Hematopoietic multipotent progenitor cell (in vitro differentiated cells): ENCODE data around the gene GGN. TPM values are rescaled to one million over a fixed set of nuclear protein-coding genes. Genes with fewer than 3 reads are reported as not detected.
"Not testable (repeated sequence)": the region's sequence is repeated elsewhere in the genome, so short reads cannot be mapped to it uniquely, and the experiment has no call there.

Source experiments
- DNase-seq, 3 donors: peaks; one replicate each; pipeline ENCODE4 v3.0.0-alpha.2; 2011 to 2015; ENCODE audit warnings: low read depth in 2 of 3, low spot score in 2 of 3
- total RNA-seq: library from RNA; depleted of rRNA; stranded (reverse); fragments of >200 nt; gene quantifications from one replicate; pipeline ENCODE4 v1.2.3, GENCODE V29; 2012

GGN gene
- total RNA-seq, 1 donor = under 0.01 TPM

- DNase-seq = no peak
These were observed 24.7 kb upstream of the GGN start for GRCh38 chr19:38412491-38412890.

GRCh38 chr19:38411898-38412297, 24.1 kb upstream of the GGN start:
- not testable (repeated sequence) for DNase-seq

- no peak for DNase-seq
These were observed 23.3 kb upstream of the GGN start for GRCh38 chr19:38411041-38411712.

- not testable (repeated sequence) for DNase-seq
These were observed 22.6 kb upstream of the GGN start for GRCh38 chr19:38410407-38410806.

- no peak for DNase-seq
These were observed 21.8 kb upstream of the GGN start for GRCh38 chr19:38409631-38410133.

GRCh38 chr19:38405276-38405675, 17.4 kb upstream of the GGN start:
- no peak for DNase-seq

GRCh38 chr19:38404858-38405257, 17.0 kb upstream of the GGN start:
- DNase-seq = no peak

GRCh38 chr19:38402967-38403674, 15.3 kb upstream of the GGN start, which contains the start of gene FAM98C:
Gene FAM98C, plus strand, starts transcription at chr19:38403093. Its CDS starts 61 bp downstream, at chr19:38403154.
- peak; percentile 97 to 99 (median 98) for DNase-seq

- no peak for DNase-seq
These were observed 14.8 kb upstream of the GGN start for GRCh38 chr19:38402623-38402966.

GRCh38 chr19:38401148-38401547, 13.3 kb upstream of the GGN start:
- DNase-seq = no peak

- no peak for DNase-seq
These were observed 12.5 kb upstream of the GGN start for GRCh38 chr19:38400361-38400760.

- DNase-seq = no peak
These were observed 11.7 kb upstream of the GGN start for GRCh38 chr19:38399537-38399936.

GRCh38 chr19:38399081-38399480, 11.2 kb upstream of the GGN start:
- no peak for DNase-seq

GRCh38 chr19:38395381-38396114, 7.7 kb upstream of the GGN start:
- DNase-seq = no peak

- peak in 2 of 3 donors; percentile 60 to 69 for DNase-seq
These were observed 6.7 kb upstream of the GGN start for GRCh38 chr19:38394488-38394887.

GRCh38 chr19:38392707-38393308, 5.0 kb upstream of the GGN start:
- no peak for DNase-seq

- no peak for DNase-seq
These were observed 4.2 kb upstream of the GGN start for GRCh38 chr19:38391911-38392464.

GRCh38 chr19:38389957-38390924, 2.4 kb upstream of the GGN start:
- DNase-seq = no peak

GRCh38 chr19:38389101-38389925, 1.5 kb upstream of the GGN start:
- no peak for DNase-seq
